ENCODE data around the gene MCUR1. TPM values are rescaled to one million over a fixed set of nuclear protein-coding genes. Genes with fewer than 3 reads are reported as not detected.
"Not testable (repeated sequence)": the region's sequence is repeated elsewhere in the genome, so short reads cannot be mapped to it uniquely, and the experiment has no call there.

Gene MCUR1
- total and polyA plus RNA-seq, 2 of the 13 experiments (the other 11 are each of a cell fraction or from before 2014, with no cell fraction given), result 8.0 to 29.6 TPM

- TF ChIP-seq GMEB2 (CRISPR knock-in tag; IDR thresholded peaks at IDR 0.05; ENCODE audit: low read depth) (no peak), MXD3 (CRISPR knock-in tag; IDR thresholded peaks at IDR 0.05) (no peak), ZNF260 (CRISPR knock-in tag; IDR thresholded peaks at IDR 0.05; ENCODE audit: borderline replicate concordance, low read depth) (no peak), ZNF230 (CRISPR knock-in tag; IDR thresholded peaks at IDR 0.05) (no peak), ZNF773 (CRISPR knock-in tag; IDR thresholded peaks at IDR 0.05; ENCODE audit: borderline replicate concordance) (no peak), ZNF737 (CRISPR knock-in tag; IDR thresholded peaks at IDR 0.05; ENCODE audit: borderline replicate concordance) (no peak)
These were observed 49.4 kb upstream of the MCUR1 start (continued) for GRCh38 chr6:13863699-13864155.

GRCh38 chr6:13860556-13861185, 46.3 kb upstream of the MCUR1 start:
- H3K4me2 ChIP-seq (ENCODE audit: low read depth, low read length); POLR2A ChIA-PET; H3K27me3 ChIP-seq (ENCODE audit: control insufficient read depth in 1 of 2, insufficient read depth in 2 of 2, low read length in 2 of 2); H3K36me3 ChIP-seq (replicated peaks in 1 of 2; ENCODE audit: control insufficient read depth in 1 of 2, insufficient read depth in 2 of 2, low read length in 2 of 2); FAIRE-seq; H3K9ac ChIP-seq (ENCODE audit: insufficient read depth, low read depth, low read length); H3K79me2 ChIP-seq (ENCODE audit: insufficient read depth, low read length); CTCF ChIA-PET (ENCODE audit: low intra/inter-chr PET ratio, low total read pairs); intact Hi-C loops (cut with micrococcal nuclease; ENCODE audit: unreplicated experiment); H3K27ac ChIP-seq (ENCODE audit: extremely low read length, insufficient read depth, low read length); H4K20me1 ChIP-seq (ENCODE audit: insufficient read depth, low read length); H2AFZ ChIP-seq (ENCODE audit: low read length); H3K9me3 ChIP-seq (ENCODE audit: low read length); DNase-seq (ENCODE audit: low spot score); BruUV-seq (replicated peaks); in situ Hi-C loops (cut with HindIII; ENCODE audit: extremely low pct_ligation_motif_present, low pct_unique_long_range_greater_than_20kb); H3K4me3 ChIP-seq (replicated peaks in 1 of 3; ENCODE audit: insufficient read depth in 1 of 3, low read depth in 2 of 3, low read length in 3 of 3); ATAC-seq: not testable (repeated sequence)
- 88% methylated on average over 2 of the region's 3 CpGs for WGBS (ENCODE audit: low lambda C conversion rate)
- TF ChIP-seq NFYC (CRISPR knock-in tag; IDR thresholded peaks at IDR 0.05) (peak; percentile 35; the same call in 1 of the 2 replicates), NFYB (CRISPR knock-in tag; IDR thresholded peaks at IDR 0.05) (peak; percentile 43; the same call in 1 of the 2 replicates)
- H3K4me1 ChIP-seq (ENCODE audit: insufficient read depth, low read length), result peaks cover 13% of the 10 kb centered on the region

Measured in HepG2 (cell line).